Stimulated activated CD8-positive, alpha-beta memory T cell treated with anti-CD3 and anti-CD28 coated beads, Interleukin-12 subunit alpha, Interleukin-12 subunit beta, amount 100 ng/mL, for 4 hours (primary cell): ENCODE data around the gene PTGES.

ENCODE experiments used
- DNase-seq: peaks from one replicate; pipeline ENCODE4 v3.0.0-alpha.2; 2020; ENCODE audit warnings: low read depth

Gene PTGES

GRCh38 chr9:129717991-129718390, 34.9 kb downstream of the PTGES start:
- no peak for DNase-seq

- no peak for DNase-seq
Observed at GRCh38 chr9:129716091-129716490, 36.8 kb downstream of the PTGES start.

- DNase-seq = no peak
Observed at GRCh38 chr9:129714511-129715061, 38.3 kb downstream of the PTGES start.

- no peak for DNase-seq
Observed at GRCh38 chr9:129713402-129713679, 39.5 kb downstream of the PTGES start.

- DNase-seq = no peak
Observed at GRCh38 chr9:129712634-129713401, 40.0 kb downstream of the PTGES start.

- DNase-seq = no peak
Observed at GRCh38 chr9:129710169-129710453, 42.7 kb downstream of the PTGES start.

GRCh38 chr9:129709438-129710168, 43.2 kb downstream of the PTGES start:
- DNase-seq = no peak

GRCh38 chr9:129708793-129709192, 44.0 kb downstream of the PTGES start:
- no peak for DNase-seq

GRCh38 chr9:129704807-129705206, 48.0 kb downstream of the PTGES start:
- no peak for DNase-seq

- no peak for DNase-seq
Observed at GRCh38 chr9:129703667-129704355, 49.0 kb downstream of the PTGES start.

- DNase-seq = no peak
Observed at GRCh38 chr9:129702589-129703520, 50.0 kb downstream of the PTGES start.

- DNase-seq = no peak
Observed at GRCh38 chr9:129701549-129701948, 51.3 kb downstream of the PTGES start.

GRCh38 chr9:129701054-129701453, 51.8 kb downstream of the PTGES start:
- no peak for DNase-seq

- DNase-seq = no peak
Observed at GRCh38 chr9:129698254-129698757, 54.5 kb downstream of the PTGES start.

GRCh38 chr9:129697656-129698253, 55.1 kb downstream of the PTGES start:
- DNase-seq = no peak

GRCh38 chr9:129696944-129697655, 55.7 kb downstream of the PTGES start:
- no peak for DNase-seq

GRCh38 chr9:129695870-129696269, 57.0 kb downstream of the PTGES start:
- no peak for DNase-seq

- no peak for DNase-seq
Observed at GRCh38 chr9:129694243-129694646, 58.6 kb downstream of the PTGES start.

GRCh38 chr9:129693741-129694140, 59.1 kb downstream of the PTGES start:
- no peak for DNase-seq

- no peak for DNase-seq
Observed at GRCh38 chr9:129692534-129692933, 60.3 kb downstream of the PTGES start.
